ENCODE results near the gene NCAPD2.

The NCAPD2 gene

DNA sequence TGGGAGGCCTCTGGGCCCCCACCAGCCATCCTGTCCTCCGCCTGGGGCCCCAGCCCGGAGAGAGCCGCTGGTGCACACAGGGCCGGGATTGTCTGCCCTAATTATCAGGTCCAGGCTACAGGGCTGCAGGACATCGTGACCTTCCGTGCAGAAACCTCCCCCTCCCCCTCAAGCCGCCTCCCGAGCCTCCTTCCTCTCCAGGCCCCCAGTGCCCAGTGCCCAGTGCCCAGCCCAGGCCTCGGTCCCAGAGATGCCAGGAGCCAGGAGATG, 39.7 kb downstream of the NCAPD2 start:
- DNase-seq (ENCODE audit: low read depth in 1 of 2, low spot score in 1 of 2): no peak
- peak overlapping the region; percentile 89 for H3K4me3 ChIP-seq (replicated peaks; ENCODE audit: insufficient read depth, low read length)
- peak overlapping the region; percentile 98 for H3K27ac ChIP-seq (replicated peaks)
- no peak for TF ChIP-seq GABPA (IDR thresholded peaks at IDR 0.05; ENCODE audit: low read depth)
- TF ChIP-seq POLR2AphosphoS5 (IDR thresholded peaks at IDR 0.05; ENCODE audit: low read depth): peak; percentile 10; the same call in 1 of the 2 replicates
- no peaks in the 10 kb centered on the region for H3K27me3 ChIP-seq (ENCODE audit: insufficient read depth, poor library complexity, severe bottlenecking)

- peak; percentile 92 to 94 for DNase-seq (ENCODE audit: low read depth in 1 of 2, low spot score in 1 of 2)
- H3K4me3 ChIP-seq (replicated peaks; ENCODE audit: insufficient read depth, low read length): peak within 1 kb of the TSS; percentile 89
- H3K27ac ChIP-seq (replicated peaks): peak within 1 kb of the TSS; percentile 98
- 0 out of 2 replicates have a peak, but pooled peaks have one; percentile 32 for TF ChIP-seq GABPA (IDR thresholded peaks at IDR 0.05; ENCODE audit: low read depth)
- TF ChIP-seq, protein P1, sequence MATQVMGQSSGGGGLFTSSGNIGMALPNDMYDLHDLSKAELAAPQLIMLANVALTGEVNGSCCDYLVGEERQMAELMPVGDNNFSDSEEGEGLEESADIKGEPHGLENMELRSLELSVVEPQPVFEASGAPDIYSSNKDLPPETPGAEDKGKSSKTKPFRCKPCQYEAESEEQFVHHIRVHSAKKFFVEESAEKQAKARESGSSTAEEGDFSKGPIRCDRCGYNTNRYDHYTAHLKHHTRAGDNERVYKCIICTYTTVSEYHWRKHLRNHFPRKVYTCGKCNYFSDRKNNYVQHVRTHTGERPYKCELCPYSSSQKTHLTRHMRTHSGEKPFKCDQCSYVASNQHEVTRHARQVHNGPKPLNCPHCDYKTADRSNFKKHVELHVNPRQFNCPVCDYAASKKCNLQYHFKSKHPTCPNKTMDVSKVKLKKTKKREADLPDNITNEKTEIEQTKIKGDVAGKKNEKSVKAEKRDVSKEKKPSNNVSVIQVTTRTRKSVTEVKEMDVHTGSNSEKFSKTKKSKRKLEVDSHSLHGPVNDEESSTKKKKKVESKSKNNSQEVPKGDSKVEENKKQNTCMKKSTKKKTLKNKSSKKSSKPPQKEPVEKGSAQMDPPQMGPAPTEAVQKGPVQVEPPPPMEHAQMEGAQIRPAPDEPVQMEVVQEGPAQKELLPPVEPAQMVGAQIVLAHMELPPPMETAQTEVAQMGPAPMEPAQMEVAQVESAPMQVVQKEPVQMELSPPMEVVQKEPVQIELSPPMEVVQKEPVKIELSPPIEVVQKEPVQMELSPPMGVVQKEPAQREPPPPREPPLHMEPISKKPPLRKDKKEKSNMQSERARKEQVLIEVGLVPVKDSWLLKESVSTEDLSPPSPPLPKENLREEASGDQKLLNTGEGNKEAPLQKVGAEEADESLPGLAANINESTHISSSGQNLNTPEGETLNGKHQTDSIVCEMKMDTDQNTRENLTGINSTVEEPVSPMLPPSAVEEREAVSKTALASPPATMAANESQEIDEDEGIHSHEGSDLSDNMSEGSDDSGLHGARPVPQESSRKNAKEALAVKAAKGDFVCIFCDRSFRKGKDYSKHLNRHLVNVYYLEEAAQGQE (IDR thresholded peaks at IDR 0.05; ENCODE audit: insufficient replicate concordance, low read depth): peak; percentile 77
- peak; percentile 47; the same call in 1 of the 2 replicates for TF ChIP-seq SPI1 (IDR thresholded peaks at IDR 0.05; ENCODE audit: borderline replicate concordance, low read depth)
- TF ChIP-seq POLR2AphosphoS5 (IDR thresholded peaks at IDR 0.05; ENCODE audit: low read depth): peak; percentile 99
- TF ChIP-seq, protein P2, sequence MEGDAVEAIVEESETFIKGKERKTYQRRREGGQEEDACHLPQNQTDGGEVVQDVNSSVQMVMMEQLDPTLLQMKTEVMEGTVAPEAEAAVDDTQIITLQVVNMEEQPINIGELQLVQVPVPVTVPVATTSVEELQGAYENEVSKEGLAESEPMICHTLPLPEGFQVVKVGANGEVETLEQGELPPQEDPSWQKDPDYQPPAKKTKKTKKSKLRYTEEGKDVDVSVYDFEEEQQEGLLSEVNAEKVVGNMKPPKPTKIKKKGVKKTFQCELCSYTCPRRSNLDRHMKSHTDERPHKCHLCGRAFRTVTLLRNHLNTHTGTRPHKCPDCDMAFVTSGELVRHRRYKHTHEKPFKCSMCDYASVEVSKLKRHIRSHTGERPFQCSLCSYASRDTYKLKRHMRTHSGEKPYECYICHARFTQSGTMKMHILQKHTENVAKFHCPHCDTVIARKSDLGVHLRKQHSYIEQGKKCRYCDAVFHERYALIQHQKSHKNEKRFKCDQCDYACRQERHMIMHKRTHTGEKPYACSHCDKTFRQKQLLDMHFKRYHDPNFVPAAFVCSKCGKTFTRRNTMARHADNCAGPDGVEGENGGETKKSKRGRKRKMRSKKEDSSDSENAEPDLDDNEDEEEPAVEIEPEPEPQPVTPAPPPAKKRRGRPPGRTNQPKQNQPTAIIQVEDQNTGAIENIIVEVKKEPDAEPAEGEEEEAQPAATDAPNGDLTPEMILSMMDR (IDR thresholded peaks at IDR 0.05; ENCODE audit: insufficient read depth, low read length): no peak
- H3K27me3 ChIP-seq (ENCODE audit: insufficient read depth, poor library complexity, severe bottlenecking): no peaks in the 10 kb centered on the region
Observed at GRCh38 chr12:6533923-6534694, 40.2 kb downstream of the NCAPD2 start, which contains the start of gene GAPDH. TSS of gene GAPDH (plus strand) at chr12:6534517. CDS start at chr12:6534833, 316 bp downstream.

GRCh38 chr12:6534695-6534944, 40.7 kb downstream of the NCAPD2 start:
- peak overlapping the region; percentile 89 for H3K4me3 ChIP-seq (replicated peaks; ENCODE audit: insufficient read depth, low read length)
- no peaks in the 10 kb centered on the region for H3K27me3 ChIP-seq (ENCODE audit: insufficient read depth, poor library complexity, severe bottlenecking)
- TF ChIP-seq, protein P1 (IDR thresholded peaks at IDR 0.05; ENCODE audit: insufficient replicate concordance, low read depth): no peak
- TF ChIP-seq POLR2AphosphoS5 (IDR thresholded peaks at IDR 0.05; ENCODE audit: low read depth): peak; percentile 5
- no peak for TF ChIP-seq GABPA (IDR thresholded peaks at IDR 0.05; ENCODE audit: low read depth)
- TF ChIP-seq, protein P2 (IDR thresholded peaks at IDR 0.05; ENCODE audit: insufficient read depth, low read length): no peak
- TF ChIP-seq SPI1 (IDR thresholded peaks at IDR 0.05; ENCODE audit: borderline replicate concordance, low read depth): no peak
- no peak for DNase-seq (ENCODE audit: low read depth in 1 of 2, low spot score in 1 of 2)
- peak overlapping the region; percentile 98 for H3K27ac ChIP-seq (replicated peaks)

- TF ChIP-seq POLR2AphosphoS5 (IDR thresholded peaks at IDR 0.05; ENCODE audit: low read depth): peak; percentile 93
- TF ChIP-seq, protein P2 (IDR thresholded peaks at IDR 0.05; ENCODE audit: insufficient read depth, low read length): no peak
- 0 out of 2 replicates have a peak, but pooled peaks have one; percentile 16 for TF ChIP-seq GABPA (IDR thresholded peaks at IDR 0.05; ENCODE audit: low read depth)
- DNase-seq (ENCODE audit: low read depth in 1 of 2, low spot score in 1 of 2): peak; percentile 79 to 90
Observed at GRCh38 chr12:6534945-6535696, 41.2 kb downstream of the NCAPD2 start.

More at GRCh38 chr12:6534945-6535696, 41.2 kb downstream of the NCAPD2 start:
- Histone ChIP-seq H3K4me3 (replicated peaks; ENCODE audit: insufficient read depth, low read length) (peak overlapping the region; percentile 89), H3K27me3 (ENCODE audit: insufficient read depth, poor library complexity, severe bottlenecking) (no peaks in the 10 kb centered on the region), H3K27ac (replicated peaks) (peak overlapping the region; percentile 98)

All from HL-60 (cell line).